HG02852 (cell line): ENCODE data around the gene ZNF844.
"Not testable (repeated sequence)": the region's sequence is repeated elsewhere in the genome, so short reads cannot be mapped to it uniquely, and the experiment has no call there.

Source experiments
- ATAC-seq: cut with Tn5 transposase; IDR thresholded peaks from one replicate; pipeline ENCODE4 v1.9.1; 2021; ENCODE audit warnings: mild to moderate bottlenecking, moderate library complexity; ENCODE audit not compliant: unreplicated experiment

ZNF844 gene

GRCh38 chr19:12092065-12092867, 27.7 kb downstream of the ZNF844 start:
- peak; percentile 62 for ATAC-seq

GRCh38 chr19:12092956-12093355, 28.4 kb downstream of the ZNF844 start:
- ATAC-seq = no peak

- no peak for ATAC-seq
Observed at GRCh38 chr19:12093777-12094176, 29.2 kb downstream of the ZNF844 start.

- ATAC-seq = no peak
Observed at GRCh38 chr19:12095111-12095790, 30.7 kb downstream of the ZNF844 start.

- no peak for ATAC-seq
Observed at GRCh38 chr19:12098040-12098439, 33.5 kb downstream of the ZNF844 start.

GRCh38 chr19:12103909-12104308, 39.4 kb downstream of the ZNF844 start:
- not testable (repeated sequence) for ATAC-seq

- no peak for ATAC-seq
Observed at GRCh38 chr19:12111176-12111575, 46.6 kb downstream of the ZNF844 start.

GRCh38 chr19:12111943-12112637, 47.6 kb downstream of the ZNF844 start:
- ATAC-seq = no peak

GRCh38 chr19:12112701-12113100, 48.2 kb downstream of the ZNF844 start:
- ATAC-seq = no peak

- no peak for ATAC-seq
Observed at GRCh38 chr19:12113121-12113520, 48.6 kb downstream of the ZNF844 start.

- no peak for ATAC-seq
Observed at GRCh38 chr19:12117201-12117970, 52.9 kb downstream of the ZNF844 start.

GRCh38 chr19:12126707-12127106, 62.2 kb downstream of the ZNF844 start:
- no peak for ATAC-seq
